NCI-H69 (cell line): ENCODE results near the gene TMA7B.

Experiments
- DNase-seq: peaks from one replicate; lab custom pipeline; 2025; lab: John Stamatoyannopoulos, UW

TMA7B gene

GRCh38 chr22:40002935-40003715 lies 42.9 kb downstream of the TMA7B start:
- DNase-seq: peak; percentile 96

GRCh38 chr22:40004836-40005235 lies 44.6 kb downstream of the TMA7B start:
- peak; percentile 92 for DNase-seq

DNA sequence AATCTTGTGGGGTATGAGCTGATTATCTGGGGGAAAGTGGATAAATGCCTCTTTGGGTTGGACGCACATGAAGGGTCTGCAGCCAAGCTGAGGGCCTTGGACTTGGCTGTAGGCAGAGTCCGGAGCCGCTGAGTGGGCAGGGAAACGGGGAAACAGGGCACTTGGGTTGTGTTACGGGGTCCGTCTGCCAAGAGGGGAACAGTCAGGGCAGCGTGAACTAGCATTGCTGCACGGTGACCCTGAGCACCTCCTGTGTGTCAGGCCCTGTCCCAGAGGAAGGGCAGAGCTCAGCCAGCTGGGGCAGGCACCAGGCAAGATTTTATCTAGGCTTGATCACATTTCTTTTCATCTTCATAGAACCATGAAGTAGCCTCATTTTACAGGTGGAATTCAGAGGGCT lies 46.4 kb downstream of the TMA7B start:
- peak; percentile 54 for DNase-seq

- DNase-seq: peak; percentile 69
Measured at GRCh38 chr22:40007853-40008710, 47.9 kb downstream of the TMA7B start.

- peak; percentile 90 for DNase-seq
Measured at GRCh38 chr22:40008726-40009291, 48.6 kb downstream of the TMA7B start.

- DNase-seq: peak; percentile 98
Measured at GRCh38 chr22:40009292-40009774, 49.1 kb downstream of the TMA7B start.

- DNase-seq: peak; percentile 89
Measured at GRCh38 chr22:40009951-40010671, 49.9 kb downstream of the TMA7B start.

- no peak for DNase-seq
Measured at GRCh38 chr22:40010746-40011145, 50.5 kb downstream of the TMA7B start.
